Osteocyte (in vitro differentiated cells): Measurements from ENCODE around the gene ARFGAP1. TPM values are rescaled to one million over a fixed set of nuclear protein-coding genes. Genes with fewer than 3 reads are reported as not detected.

ENCODE experiments used
- DNase-seq: peaks from one replicate; pipeline ENCODE4 v3.0.0; 2021; ENCODE audit warnings: mixed read lengths; ENCODE audit not compliant: unreplicated experiment; ENCODE audit errors: extremely low spot score
- H3K27ac Mint-ChIP-seq: one replicate; pipeline ENCODE4 v1.8.0; 2021; ENCODE audit warnings: mild to moderate bottlenecking, mixed read lengths; ENCODE audit not compliant: unreplicated experiment
- H3K27me3 Mint-ChIP-seq: one replicate; pipeline ENCODE4 v1.8.0; 2021; ENCODE audit warnings: mixed read lengths; ENCODE audit not compliant: unreplicated experiment
- H3K36me3 Mint-ChIP-seq: one replicate; pipeline ENCODE4 v1.8.0; 2021; ENCODE audit warnings: mixed read lengths; ENCODE audit not compliant: unreplicated experiment
- H3K4me1 Mint-ChIP-seq: one replicate; pipeline ENCODE4 v1.8.0; 2021; ENCODE audit warnings: mixed read lengths; ENCODE audit not compliant: unreplicated experiment
- H3K4me3 Mint-ChIP-seq: one replicate; pipeline ENCODE4 v1.8.0; 2021; ENCODE audit warnings: mild to moderate bottlenecking, moderate library complexity, mixed read lengths; ENCODE audit not compliant: unreplicated experiment
- H3K9me3 Mint-ChIP-seq: one replicate; pipeline ENCODE4 v1.8.0; 2021; ENCODE audit warnings: mixed read lengths; ENCODE audit not compliant: unreplicated experiment
- long read RNA-seq: library from polyadenylated mRNA; unstranded; transcript quantifications from one replicate; pipeline ENCODE4 v2.0.0, GENCODE V29; 2021
- total RNA-seq: library from RNA; stranded (reverse); gene quantifications from 2 replicates; pipeline ENCODE4 v1.2.1, GENCODE V29; 2021
- TF ChIP-seq, protein P1 (sequence below): fragments of 200-600 bp; sonication (generic); IDR thresholded peaks from 2 replicates; pipeline ENCODE4 v1.5.0; 2021; ENCODE audit warnings: antibody characterized with exemption, mild to moderate bottlenecking, moderate library complexity

The ARFGAP1 gene
- total RNA-seq, result 116 and 119 TPM in 2 replicates
- long read RNA-seq, transcript ARFGAP1-203 (13 exons, 3,281 nt), result major isoform, 21 of 32 reads
- long read RNA-seq, partial matches to known transcripts, result 1 of 32 reads
- long read RNA-seq, other reads (novel, unspliced or antisense), result 10 of 32 reads

DNA sequence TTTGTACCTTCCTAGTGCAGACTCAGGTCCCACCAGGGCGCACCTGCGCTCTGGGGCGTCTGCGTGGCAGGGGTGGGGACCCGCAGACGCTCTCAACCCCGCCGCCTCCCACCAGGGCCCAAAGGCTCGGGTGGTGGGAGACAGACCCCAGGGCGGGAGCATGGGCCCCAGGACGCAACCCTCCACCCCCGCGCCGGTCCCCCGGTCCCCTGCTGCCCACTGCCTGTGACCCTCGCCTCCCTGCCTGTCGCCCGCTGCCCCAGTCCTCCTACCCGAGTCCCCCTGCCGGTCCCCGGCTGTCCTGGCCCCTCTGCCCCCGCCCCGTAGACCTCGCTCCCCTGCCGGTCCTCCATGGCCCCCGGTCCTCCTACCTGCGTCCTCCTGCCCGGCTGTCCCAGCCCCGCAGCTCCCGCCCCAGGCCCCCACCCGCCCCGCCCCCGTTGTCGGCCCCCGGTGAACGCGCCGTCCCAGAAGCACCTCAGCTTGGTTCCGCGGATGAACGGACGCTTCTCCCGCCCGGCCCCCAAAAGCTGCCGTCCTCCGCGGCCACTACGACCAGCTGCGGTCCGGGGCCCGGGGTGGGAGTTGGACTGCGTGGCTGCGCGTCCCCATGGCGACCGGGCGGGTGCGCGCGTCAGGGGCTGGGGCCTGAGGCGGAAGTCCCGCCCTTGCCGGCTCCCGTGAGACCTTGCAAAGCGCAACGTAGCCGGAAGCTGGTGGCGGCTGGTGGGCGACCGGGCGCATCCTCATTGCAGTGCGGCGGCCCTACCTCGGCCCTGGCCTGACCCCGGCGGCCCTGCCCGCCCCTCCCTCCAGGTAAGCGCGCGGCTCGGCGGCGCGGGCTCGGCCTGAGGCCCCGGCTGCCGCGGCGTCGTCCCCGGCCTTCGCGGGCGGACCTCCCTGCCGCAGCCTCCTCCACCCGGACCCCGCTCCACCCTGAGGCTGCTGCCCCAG is at the start of gene ARFGAP1:
ARFGAP1 (plus strand) TSS at position 709 of the 954 bp plus-strand sequence. CDS start 2,768 bp downstream, outside the sequence.
- TF ChIP-seq, protein P1, sequence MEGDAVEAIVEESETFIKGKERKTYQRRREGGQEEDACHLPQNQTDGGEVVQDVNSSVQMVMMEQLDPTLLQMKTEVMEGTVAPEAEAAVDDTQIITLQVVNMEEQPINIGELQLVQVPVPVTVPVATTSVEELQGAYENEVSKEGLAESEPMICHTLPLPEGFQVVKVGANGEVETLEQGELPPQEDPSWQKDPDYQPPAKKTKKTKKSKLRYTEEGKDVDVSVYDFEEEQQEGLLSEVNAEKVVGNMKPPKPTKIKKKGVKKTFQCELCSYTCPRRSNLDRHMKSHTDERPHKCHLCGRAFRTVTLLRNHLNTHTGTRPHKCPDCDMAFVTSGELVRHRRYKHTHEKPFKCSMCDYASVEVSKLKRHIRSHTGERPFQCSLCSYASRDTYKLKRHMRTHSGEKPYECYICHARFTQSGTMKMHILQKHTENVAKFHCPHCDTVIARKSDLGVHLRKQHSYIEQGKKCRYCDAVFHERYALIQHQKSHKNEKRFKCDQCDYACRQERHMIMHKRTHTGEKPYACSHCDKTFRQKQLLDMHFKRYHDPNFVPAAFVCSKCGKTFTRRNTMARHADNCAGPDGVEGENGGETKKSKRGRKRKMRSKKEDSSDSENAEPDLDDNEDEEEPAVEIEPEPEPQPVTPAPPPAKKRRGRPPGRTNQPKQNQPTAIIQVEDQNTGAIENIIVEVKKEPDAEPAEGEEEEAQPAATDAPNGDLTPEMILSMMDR, result no peak
- peaks cover 26% of the 10 kb centered on the region for H3K4me1 Mint-ChIP-seq
- DNase-seq, result peak; percentile 96
- H3K27ac Mint-ChIP-seq, result peak within 1 kb of the TSS; percentile 67
- no peaks in the 10 kb centered on the region for H3K9me3 Mint-ChIP-seq
- H3K36me3 Mint-ChIP-seq, result peaks cover 6% of the 10 kb centered on the region
- H3K27me3 Mint-ChIP-seq, result no peaks in the 10 kb centered on the region
- H3K4me3 Mint-ChIP-seq, result peak within 1 kb of the TSS; percentile 77

DNA sequence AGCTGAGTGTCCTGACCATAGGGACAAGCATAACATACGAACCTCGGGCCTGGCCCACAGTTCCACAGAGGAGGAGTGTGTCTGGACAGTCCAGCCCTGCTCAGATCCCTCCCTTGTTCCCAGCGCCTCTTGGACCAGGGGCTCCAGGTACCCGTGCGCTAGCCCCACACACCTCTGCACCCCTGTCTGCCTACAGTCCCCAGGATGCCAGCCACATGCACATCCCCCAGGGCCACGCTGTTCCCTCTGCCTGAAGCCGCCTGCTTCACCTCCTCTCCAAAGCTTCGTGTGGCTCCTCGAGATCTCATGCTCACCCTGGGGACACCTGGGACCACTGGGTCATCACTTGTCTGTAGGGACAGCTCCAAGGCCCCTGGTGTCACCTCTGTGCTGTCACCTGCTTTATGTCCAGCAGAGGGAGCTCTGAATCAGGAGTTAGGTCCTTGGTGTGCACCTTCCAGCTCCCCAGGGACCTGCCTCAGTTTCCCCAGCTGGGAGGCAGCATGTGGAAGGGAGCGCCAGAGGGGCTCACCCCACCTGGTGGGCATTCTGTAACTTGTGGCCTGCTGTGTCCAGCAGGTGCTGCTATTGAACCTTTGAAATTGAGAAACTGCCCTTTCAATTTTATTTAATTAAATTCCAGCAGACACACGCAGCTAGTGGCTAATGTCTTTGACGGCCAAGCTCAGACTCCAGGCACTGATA is 49.3 kb upstream of the ARFGAP1 start:
- TF ChIP-seq, protein P1, result peak; percentile 86
- no peaks in the 10 kb centered on the region for H3K36me3 Mint-ChIP-seq
- peaks cover 9% of the 10 kb centered on the region for H3K27me3 Mint-ChIP-seq
- H3K9me3 Mint-ChIP-seq, result no peaks in the 10 kb centered on the region
- DNase-seq, result no peak
- peaks cover 22% of the 10 kb centered on the region for H3K4me1 Mint-ChIP-seq
- no peak overlapping the region for H3K4me3 Mint-ChIP-seq
- H3K27ac Mint-ChIP-seq, result no peak overlapping the region

DNA sequence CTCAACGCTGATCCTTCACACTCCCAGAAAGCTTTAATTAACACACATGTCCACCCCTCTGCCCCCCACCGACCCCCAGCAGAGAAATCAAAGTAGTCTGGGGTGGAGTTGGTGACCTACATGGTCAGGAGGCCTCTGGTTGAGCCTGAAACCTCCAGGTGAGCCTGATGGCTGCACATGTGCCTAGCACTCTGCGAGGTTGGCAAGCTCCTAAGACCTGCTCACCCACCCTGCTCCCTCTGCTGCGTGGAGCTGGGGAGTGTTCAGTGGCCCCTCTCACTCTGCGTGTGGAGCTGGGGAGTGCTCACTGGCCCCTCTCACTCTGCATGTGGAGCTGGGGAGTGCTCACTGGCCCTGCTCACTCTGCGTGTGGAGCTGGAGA is 48.8 kb upstream of the ARFGAP1 start:
- no peak for DNase-seq
- Mint-ChIP-seq H3K4me1 (peaks cover 22% of the 10 kb centered on the region), H3K27me3 (peaks cover 9% of the 10 kb centered on the region), H3K27ac (no peak overlapping the region), H3K4me3 (no peak overlapping the region), H3K9me3 (no peaks in the 10 kb centered on the region), H3K36me3 (no peaks in the 10 kb centered on the region)
- TF ChIP-seq, protein P1, result no peak

DNA sequence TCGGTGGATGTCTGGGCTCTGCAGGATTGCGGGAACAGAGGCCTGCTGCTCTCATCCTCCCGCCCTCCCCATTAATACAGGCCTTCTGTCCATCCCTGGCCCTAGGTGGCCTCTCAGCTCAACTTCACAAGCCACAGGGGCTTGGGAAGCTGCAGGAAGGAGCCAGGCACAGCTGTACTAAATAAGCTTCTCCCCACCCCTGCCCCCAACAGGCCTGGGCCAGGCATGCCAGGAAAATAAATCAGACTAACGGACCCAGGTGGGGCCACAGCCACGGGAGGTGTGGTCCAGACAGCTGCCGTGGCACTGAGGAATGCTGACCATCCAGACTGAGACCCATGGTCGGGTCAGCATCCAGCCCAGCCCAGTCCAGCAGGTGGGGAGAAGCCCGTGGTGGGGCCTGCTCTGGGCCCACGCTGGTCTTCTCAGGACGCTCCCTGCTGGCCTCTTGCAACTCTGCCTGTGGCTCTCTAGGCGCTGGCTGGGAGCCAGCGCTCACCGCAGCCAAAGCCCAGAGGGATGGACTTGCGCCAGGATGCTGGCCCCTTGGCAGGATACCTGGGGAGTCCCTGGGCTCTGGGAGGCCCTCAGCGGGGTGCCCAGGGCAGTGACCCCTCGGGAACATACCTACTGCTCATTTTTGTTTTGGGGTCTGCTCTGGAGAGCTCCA is 48.1 kb upstream of the ARFGAP1 start:
- Mint-ChIP-seq H3K9me3 (no peaks in the 10 kb centered on the region), H3K36me3 (no peaks in the 10 kb centered on the region), H3K27ac (peak overlapping the region; percentile 38), H3K4me3 (no peak overlapping the region), H3K4me1 (peaks cover 22% of the 10 kb centered on the region), H3K27me3 (peaks cover 9% of the 10 kb centered on the region)
- TF ChIP-seq, protein P1, result peak; percentile 38
- no peak for DNase-seq
